D341Med (cell line): ENCODE results near the gene IL4R.
"Not testable (repeated sequence)": the region's sequence is repeated elsewhere in the genome, so short reads cannot be mapped to it uniquely, and the experiment has no call there.

ENCODE experiments used
- DNase-seq: peaks from one replicate; pipeline ENCODE4 v3.0.0; 2012; ENCODE audit warnings: low spot score

Gene IL4R

GRCh38 chr16:27404163-27404823, 90.5 kb downstream of the IL4R start:
- no peak for DNase-seq

DNA sequence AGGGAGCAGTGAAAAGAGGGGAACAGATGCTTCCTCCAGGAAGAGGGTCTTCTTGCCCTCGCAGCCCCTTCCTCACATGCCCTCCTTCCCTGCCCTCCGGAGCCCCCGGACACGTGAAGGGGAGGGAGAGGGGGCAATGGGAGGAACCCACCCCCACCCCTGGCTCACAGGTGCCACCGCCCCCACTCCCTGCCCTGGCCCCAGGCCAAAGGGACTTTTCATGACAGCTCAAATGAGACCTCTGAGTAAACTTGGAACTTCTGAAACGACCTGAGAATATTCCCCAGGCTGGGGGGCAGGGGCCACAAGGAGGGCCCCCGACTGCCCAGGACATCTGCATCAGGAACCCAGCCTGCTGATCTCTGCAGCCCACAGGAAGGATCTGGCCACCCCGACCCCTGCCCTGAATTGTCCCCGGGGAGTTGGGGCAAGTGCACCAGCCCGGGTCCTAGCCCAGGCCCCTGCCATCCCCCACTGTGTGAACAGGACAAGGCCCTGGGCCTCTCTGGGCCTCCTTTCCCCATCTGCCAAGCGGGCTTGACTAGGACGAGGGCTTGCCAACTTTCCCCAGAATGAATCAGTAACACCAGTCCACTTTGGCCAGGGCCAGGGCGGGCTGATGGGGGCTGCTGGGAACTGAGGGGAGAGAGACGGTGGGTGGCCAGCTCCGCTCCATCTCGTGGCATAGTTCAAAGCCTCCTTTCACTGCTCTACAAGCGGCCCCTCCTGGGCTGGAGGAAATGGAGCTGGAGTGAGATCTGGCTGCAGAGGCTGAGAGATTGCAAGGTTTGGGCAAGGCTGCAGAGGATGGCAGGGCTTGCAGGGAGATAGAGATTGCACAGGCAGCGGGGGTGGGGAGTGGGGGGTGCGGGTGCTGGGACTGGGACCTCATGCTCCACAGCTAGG, 92.0 kb downstream of the IL4R start:
- DNase-seq: no peak

DNA sequence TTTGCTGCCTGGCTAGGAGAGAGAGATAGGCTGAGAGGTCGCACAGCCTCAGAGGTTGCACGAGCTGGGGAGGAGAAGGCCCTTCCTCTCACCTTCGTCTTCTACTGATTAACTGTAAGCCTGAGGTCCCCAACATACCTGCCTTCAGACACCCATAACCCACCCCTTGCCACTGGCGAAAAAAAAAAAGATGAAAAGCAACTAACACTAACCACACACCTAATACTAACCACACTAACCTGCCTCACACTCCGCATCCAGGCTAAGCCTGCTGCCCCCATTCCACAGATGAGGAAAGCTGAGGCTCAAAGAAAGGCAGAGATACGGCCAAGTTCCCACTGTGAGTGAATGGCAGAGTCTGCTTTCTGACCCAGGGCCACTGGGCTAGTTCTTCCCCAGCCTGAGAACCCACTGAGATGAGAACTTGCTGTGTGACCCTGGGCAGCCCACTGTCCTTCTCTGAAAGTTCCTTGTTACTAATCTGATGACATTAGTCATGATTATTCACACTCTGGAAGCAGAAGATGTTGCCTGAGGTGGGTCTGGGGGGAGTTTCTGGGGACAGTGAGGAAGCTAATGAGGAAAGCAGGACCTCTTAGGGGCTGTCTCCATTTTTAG, 92.8 kb downstream of the IL4R start:
- DNase-seq: no peak

DNA sequence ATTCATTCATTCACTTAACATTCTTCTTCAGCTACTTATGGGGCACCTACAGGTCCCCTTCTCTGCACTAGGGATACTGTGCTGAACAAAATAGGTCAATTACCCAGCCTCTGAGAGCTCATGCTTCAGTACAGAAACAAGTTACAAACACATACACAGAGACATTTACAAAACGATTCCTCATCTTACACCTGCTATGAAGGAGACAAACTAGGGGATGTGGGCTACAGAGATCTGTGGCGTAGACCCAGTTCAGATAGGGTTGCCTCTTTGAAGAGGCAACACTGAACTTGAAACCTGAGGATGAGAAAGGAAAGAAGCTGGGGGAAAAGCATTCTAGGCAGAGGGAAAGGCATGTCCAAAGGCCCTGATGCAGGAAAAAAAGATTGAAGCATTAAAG, 93.4 kb downstream of the IL4R start:
- DNase-seq: no peak

- no peak for DNase-seq
Measured at GRCh38 chr16:27408012-27408601, 94.3 kb downstream of the IL4R start.

- DNase-seq: no peak
Measured at GRCh38 chr16:27408602-27409031, 94.8 kb downstream of the IL4R start.

GRCh38 chr16:27409958-27410357, 96.2 kb downstream of the IL4R start:
- not testable (repeated sequence) for DNase-seq

DNA sequence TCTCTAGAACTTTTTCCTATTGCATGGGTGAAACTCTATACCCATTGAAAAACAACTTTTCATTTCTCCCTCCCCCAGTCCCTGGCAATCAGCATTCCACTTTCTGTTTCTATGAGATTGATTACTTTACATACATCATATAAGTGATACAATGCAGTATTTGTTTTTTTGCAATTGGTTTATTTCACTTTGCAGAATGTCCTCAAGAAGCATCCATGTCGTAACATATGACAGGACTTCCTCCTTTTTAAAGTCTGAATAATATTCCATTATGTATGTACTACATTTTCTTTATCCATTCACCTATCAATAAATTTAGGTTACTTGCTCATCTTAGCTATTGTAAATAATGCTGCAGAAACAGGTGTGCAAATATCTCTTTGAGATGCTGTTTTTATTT, 97.0 kb downstream of the IL4R start:
- DNase-seq: no peak

GRCh38 chr16:27413956-27414355, 100.2 kb downstream of the IL4R start:
- DNase-seq: no peak
